NCI-H1105 (cell line): Measurements from ENCODE around the gene GOLM1.

Source experiments
- DNase-seq: peaks from one replicate; lab custom pipeline; 2025; lab: John Stamatoyannopoulos, UW

Gene GOLM1

DNA sequence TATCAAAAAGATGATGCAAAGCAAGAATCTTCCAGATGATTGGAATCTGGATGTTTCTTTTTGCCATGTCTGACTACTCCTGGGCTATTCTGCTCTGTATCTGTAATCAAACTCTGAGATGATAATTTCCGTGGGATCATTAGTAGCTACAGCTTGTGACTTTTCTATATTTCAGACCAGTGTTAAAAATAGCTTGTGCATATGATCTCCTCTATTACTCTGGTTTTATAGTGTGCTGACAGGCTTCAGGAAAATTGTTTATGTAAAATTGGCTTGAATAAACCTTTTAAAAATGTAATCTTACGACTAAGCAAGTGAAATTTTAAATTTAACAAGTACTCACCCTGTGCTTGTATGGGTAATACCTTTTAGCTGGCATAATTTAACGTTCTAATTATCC, 118.0 kb downstream of the GOLM1 start:
- no peak for DNase-seq

DNA sequence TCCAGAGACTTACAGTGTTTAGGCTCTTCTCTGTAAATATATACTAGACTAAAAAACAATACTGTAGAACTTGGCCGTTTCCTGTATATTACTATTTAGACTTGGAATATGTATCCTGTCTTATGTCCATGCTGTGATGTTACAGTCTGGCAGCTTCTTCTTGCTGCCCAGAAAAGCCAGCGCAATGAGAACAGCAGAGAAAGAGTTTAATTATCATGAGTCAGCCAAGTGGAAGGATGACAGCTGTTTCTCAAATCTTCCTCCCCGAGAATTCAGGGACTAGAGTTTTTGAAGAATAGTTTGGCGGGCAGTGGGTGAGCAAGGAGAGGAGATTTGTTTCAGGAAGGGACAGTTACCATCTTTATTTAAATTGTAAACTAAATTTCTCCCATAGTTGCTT, 120.9 kb downstream of the GOLM1 start:
- no peak for DNase-seq
